Measurements from ENCODE around the gene PHETA1. TPM values are rescaled to one million over a fixed set of nuclear protein-coding genes. Genes with fewer than 3 reads are reported as not detected.

Gene PHETA1
- total RNA-seq, 4 donors from 2014 or later: under 0.01 to 15.1 (median 6.0) TPM

DNA sequence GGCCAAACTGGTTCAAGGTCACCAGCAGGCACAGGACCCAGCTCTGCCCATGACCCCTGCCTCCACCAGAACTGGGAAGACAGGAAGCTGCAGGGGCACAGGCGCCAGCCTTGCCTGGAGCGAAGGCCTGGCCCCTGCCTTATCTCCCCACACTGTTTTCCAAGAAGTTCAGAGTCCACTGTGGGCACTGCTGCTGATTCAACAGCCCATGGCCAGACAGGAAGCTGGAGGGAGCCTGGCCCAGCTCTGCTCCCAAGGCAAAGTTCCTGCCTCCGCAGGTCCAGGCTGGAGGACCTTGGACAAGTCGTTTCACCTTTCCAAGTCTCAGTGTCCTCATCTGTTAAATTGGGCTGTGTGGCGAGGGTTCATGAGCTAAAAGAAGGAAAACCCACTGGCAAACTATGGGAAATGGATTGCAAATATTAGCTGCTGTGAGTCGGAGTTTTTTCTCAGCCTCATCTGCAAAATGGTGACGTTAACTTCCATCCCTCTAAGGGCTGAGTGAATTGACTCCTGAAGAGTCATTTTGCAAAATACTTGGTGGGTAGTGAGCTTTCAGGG, 1.2 kb downstream of the PHETA1 start:
- H3K4me3 ChIP-seq: peak overlapping the region; percentile 76 to 78
- no peaks in the 10 kb centered on the region for H3K36me3 ChIP-seq
- no peak for DNase-seq
- intact Hi-C loops (cut with DNase I; ENCODE audit: low total_unique reads): no loop called here
- H3K9me3 ChIP-seq: no peaks in the 10 kb centered on the region
- H3K27ac ChIP-seq: peak overlapping the region in 1 of 2 donors; percentile 80
- H3K4me1 ChIP-seq: peaks cover 0 to 11% of the 10 kb centered on the region in 2 donors
- TF ChIP-seq POLR2A (IDR thresholded peaks at IDR 0.05): no peak
- TF ChIP-seq, protein P1, sequence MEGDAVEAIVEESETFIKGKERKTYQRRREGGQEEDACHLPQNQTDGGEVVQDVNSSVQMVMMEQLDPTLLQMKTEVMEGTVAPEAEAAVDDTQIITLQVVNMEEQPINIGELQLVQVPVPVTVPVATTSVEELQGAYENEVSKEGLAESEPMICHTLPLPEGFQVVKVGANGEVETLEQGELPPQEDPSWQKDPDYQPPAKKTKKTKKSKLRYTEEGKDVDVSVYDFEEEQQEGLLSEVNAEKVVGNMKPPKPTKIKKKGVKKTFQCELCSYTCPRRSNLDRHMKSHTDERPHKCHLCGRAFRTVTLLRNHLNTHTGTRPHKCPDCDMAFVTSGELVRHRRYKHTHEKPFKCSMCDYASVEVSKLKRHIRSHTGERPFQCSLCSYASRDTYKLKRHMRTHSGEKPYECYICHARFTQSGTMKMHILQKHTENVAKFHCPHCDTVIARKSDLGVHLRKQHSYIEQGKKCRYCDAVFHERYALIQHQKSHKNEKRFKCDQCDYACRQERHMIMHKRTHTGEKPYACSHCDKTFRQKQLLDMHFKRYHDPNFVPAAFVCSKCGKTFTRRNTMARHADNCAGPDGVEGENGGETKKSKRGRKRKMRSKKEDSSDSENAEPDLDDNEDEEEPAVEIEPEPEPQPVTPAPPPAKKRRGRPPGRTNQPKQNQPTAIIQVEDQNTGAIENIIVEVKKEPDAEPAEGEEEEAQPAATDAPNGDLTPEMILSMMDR (IDR thresholded peaks at IDR 0.05): no peak
- no peaks in the 10 kb centered on the region for H3K27me3 ChIP-seq

DNA sequence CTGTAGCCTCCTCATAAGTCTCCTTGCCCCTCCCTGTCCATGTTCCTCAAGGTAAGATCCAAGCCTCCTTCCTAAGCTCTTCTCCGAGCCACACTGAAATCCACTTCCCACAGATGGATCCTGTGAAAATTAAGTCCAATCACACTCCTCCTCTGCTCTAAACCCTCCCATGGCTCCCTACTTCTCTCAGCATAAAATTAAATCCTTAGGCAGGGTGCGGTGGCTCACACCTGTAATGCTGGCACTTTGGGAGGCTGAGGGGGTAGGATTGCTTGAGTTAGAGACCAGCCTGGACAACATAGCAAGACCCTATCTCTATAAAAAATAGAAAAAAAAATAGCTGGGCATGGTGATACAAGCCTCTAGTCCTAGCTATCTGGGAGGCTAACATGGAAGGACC, 2.3 kb downstream of the PHETA1 start:
- no peaks in the 10 kb centered on the region for H3K27me3 ChIP-seq
- no peak for DNase-seq
- no peak overlapping the region for H3K4me3 ChIP-seq
- intact Hi-C loops (cut with DNase I; ENCODE audit: low total_unique reads): no loop called here
- H3K27ac ChIP-seq: no peak overlapping the region
- no peaks in the 10 kb centered on the region for H3K36me3 ChIP-seq
- TF ChIP-seq, protein P1 (IDR thresholded peaks at IDR 0.05): no peak
- TF ChIP-seq POLR2A (IDR thresholded peaks at IDR 0.05): no peak
- H3K9me3 ChIP-seq: no peaks in the 10 kb centered on the region
- peaks cover 0 to 11% of the 10 kb centered on the region in 2 donors for H3K4me1 ChIP-seq

- no peak overlapping the region for H3K4me3 ChIP-seq
- no peaks in the 10 kb centered on the region for H3K36me3 ChIP-seq
- peaks cover 0 to 11% of the 10 kb centered on the region in 2 donors for H3K4me1 ChIP-seq
- no peak overlapping the region for H3K27ac ChIP-seq
- no peak for DNase-seq
- H3K9me3 ChIP-seq: no peaks in the 10 kb centered on the region
- no peaks in the 10 kb centered on the region for H3K27me3 ChIP-seq
- intact Hi-C loops (cut with DNase I; ENCODE audit: low total_unique reads): no loop called here
- no peak for TF ChIP-seq POLR2A (IDR thresholded peaks at IDR 0.05)
- TF ChIP-seq, protein P1 (IDR thresholded peaks at IDR 0.05): no peak
Observed at GRCh38 chr12:111366075-111366474, 2.8 kb downstream of the PHETA1 start.

GRCh38 chr12:111363578-111363977, 5.3 kb downstream of the PHETA1 start:
- no peak for DNase-seq
- Histone ChIP-seq H3K36me3 (no peaks in the 10 kb centered on the region), H3K27me3 (no peaks in the 10 kb centered on the region), H3K27ac (no peak overlapping the region), H3K4me1 (peaks cover 0 to 11% of the 10 kb centered on the region in 2 donors), H3K4me3 (no peak overlapping the region), H3K9me3 (no peaks in the 10 kb centered on the region)
- intact Hi-C loops (cut with DNase I; ENCODE audit: low total_unique reads): no loop called here
- TF ChIP-seq POLR2A (IDR thresholded peaks at IDR 0.05): no peak
- TF ChIP-seq, protein P1 (IDR thresholded peaks at IDR 0.05): no peak

DNA sequence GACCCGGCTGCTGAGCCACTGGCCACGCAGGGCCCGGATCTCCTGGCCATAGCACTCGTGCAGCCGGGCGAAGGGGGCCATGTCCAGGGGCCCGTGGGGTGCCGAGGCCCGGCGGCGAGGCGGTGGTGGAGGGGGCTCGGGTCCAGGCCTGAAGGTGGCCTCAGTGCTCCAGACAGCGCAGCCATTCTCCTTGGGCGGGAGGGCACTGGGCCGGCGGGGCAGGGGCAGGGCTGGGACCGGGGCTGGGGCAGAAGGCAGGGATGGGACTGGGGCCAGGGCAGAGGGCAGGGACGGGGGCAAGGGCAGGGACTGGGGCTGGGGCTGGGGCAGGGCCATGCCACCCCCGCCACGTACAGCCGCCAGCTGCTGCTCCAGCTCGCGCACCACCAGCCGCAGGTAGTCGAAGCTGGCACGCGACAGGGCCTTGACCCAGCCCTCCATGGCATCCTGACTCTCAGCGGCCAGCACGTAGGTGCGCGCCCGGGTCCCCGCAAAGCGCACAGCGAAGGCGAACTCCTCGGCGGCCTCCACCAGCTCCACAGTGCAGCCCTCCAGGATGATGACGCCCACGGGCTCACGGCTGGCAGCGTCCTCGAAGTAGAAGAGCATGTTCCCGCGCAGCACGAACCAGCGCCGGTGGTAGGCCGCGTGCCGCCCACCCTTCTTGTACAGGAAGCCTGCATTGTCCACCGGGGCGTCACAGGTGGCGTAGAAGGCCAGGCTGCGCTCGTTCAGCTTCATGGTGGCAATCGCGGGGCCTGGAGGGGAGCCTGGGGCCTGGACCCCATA, 6.0 kb downstream of the PHETA1 start:
- Histone ChIP-seq H3K27me3 (no peaks in the 10 kb centered on the region), H3K4me1 (peaks cover 0 to 9% of the 10 kb centered on the region in 2 donors), H3K9me3 (no peaks in the 10 kb centered on the region), H3K36me3 (no peaks in the 10 kb centered on the region), H3K4me3 (no peak overlapping the region), H3K27ac (no peak overlapping the region)
- no peak for TF ChIP-seq POLR2A (IDR thresholded peaks at IDR 0.05)
- TF ChIP-seq, protein P1 (IDR thresholded peaks at IDR 0.05): no peak
- intact Hi-C loops (cut with DNase I; ENCODE audit: low total_unique reads): no loop called here
- no peak for DNase-seq

Measured in uterus (tissue), 4 donors.